Stimulated activated CD4-positive, alpha-beta T cell treated with anti-CD3 and anti-CD28 coated beads, TNF-alpha, amount 100 ng/mL, for 4 hours (primary cell): Measurements from ENCODE around the gene NUTM2G.
"Not testable (repeated sequence)": the region's sequence is repeated elsewhere in the genome, so short reads cannot be mapped to it uniquely, and the experiment has no call there.

ENCODE experiments used
- DNase-seq, 3 experiments: peaks; one replicate each; pipeline ENCODE4 v3.0.0-alpha.2; 2020; ENCODE audit warnings: low read depth in 3 of 3

NUTM2G gene

DNA sequence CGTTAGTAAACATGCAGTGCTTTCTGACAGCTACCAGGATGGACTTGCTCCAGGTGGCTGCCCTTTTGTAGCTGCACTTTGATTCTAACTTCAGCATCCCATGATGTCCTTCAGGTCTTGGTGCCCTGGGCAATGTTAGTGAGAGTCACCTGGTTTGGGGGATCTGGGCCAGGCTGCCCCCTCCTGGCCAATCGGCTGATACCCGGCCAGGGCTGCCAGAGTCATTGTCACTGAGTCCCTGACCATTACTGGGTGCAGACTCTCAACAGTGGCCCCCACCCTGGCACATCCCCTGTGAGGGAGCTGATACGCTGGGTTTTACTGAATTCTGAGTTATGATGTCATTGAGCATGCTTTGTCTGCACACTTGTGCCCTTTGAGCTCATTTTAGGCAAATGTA is 13.5 kb downstream of the NUTM2G start:
- DNase-seq = not testable (repeated sequence)

DNA sequence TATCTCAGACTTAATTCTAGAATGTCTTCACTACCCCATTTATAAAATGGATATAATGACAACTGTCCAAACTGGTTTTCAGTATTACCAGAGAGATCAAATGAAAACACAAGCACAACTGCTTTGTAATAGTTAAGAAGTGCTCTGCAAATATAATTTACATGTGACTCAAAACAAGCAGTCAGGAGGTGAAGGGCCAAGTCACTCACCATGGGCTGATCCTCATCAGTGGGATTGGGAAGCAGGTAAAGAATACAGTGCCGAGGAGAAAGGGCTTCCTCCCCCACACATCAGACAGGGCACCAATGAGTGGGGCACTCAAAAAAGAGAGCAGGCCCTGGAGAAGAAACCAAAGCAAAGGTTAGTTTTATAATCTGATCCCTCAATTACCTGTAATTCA is 20.7 kb downstream of the NUTM2G start:
- not testable (repeated sequence) for DNase-seq

DNA sequence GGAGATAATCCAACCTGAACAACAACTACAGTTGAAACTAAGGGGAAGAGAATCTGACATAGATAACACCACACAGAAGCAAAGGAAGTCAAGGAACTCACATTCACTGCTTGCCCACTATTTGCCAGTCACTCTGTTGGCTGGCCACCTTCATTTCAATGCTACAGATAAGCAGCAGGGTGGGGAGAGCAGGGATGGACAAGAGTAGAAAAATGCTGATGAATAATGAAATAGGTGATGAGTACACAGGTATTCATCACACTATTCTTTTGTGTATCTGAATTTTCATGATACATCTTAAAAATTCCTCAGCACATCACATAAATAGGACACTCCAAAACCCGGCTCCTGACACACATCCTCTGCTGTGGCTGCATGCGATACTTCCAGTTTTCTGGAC is 21.9 kb downstream of the NUTM2G start:
- DNase-seq = not testable (repeated sequence)

- not testable (repeated sequence) for DNase-seq
Measured at GRCh38 chr9:96967591-96967990, 38.9 kb downstream of the NUTM2G start.

DNA sequence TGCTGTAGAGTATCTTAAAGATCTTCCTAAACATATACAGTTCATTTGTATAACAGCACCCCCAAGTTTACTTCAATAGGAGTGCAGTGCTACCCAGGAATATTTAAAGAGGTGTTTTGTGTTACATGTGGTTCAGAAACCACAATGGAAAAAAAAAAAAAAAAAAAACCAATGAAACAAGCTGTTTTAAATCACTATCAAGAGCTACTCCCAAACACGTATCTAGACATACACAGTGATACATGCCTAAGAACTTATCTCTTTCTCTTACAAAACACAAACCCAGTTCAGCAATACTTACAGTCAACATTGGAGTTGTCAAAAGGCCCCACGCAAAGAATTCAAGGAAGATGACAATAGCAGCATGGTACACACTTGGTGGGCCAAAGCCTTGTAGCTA is 43.9 kb downstream of the NUTM2G start:
- DNase-seq = not testable (repeated sequence)

DNA sequence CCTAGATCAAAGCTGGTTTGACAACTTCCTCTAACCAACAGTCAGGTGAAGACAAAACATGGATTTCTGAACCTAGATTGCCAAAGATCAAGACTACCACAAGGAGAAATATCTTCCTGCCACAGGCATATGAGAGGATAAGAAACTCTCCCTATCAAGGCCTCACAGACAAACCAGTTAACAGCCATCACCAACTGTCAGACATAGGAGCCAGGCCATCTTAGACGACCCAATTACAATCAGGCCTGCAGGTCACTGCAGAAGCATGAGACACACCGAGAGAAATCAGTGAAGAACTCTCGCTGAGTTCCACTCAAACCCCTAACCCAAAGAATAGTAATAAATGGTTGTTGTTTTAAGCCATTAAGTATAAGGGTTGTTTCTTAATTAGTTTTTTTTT is 45.4 kb downstream of the NUTM2G start:
- DNase-seq = not testable (repeated sequence)

- DNase-seq = not testable (repeated sequence)
Measured at GRCh38 chr9:96983496-96984122, 55.0 kb downstream of the NUTM2G start.

- not testable (repeated sequence) for DNase-seq
Measured at GRCh38 chr9:96984139-96984538, 55.5 kb downstream of the NUTM2G start.

GRCh38 chr9:96984887-96985286 is 56.2 kb downstream of the NUTM2G start:
- not testable (repeated sequence) for DNase-seq
